HPDE6-E6E7 (cell line): ENCODE measurements around the gene NTMT2.
A peak's percentile ranks its signal among the peaks of the same experiment; 100 is the strongest.
"Not testable (repeated sequence)": the region's sequence is repeated elsewhere in the genome, so short reads cannot be mapped to it uniquely, and the experiment has no call there.

Experiments
- DNase-seq: peaks from one replicate; pipeline ENCODE4 v3.0.0; 2011; ENCODE audit warnings: missing footprints; ENCODE audit errors: extremely low spot score

The NTMT2 gene

DNA sequence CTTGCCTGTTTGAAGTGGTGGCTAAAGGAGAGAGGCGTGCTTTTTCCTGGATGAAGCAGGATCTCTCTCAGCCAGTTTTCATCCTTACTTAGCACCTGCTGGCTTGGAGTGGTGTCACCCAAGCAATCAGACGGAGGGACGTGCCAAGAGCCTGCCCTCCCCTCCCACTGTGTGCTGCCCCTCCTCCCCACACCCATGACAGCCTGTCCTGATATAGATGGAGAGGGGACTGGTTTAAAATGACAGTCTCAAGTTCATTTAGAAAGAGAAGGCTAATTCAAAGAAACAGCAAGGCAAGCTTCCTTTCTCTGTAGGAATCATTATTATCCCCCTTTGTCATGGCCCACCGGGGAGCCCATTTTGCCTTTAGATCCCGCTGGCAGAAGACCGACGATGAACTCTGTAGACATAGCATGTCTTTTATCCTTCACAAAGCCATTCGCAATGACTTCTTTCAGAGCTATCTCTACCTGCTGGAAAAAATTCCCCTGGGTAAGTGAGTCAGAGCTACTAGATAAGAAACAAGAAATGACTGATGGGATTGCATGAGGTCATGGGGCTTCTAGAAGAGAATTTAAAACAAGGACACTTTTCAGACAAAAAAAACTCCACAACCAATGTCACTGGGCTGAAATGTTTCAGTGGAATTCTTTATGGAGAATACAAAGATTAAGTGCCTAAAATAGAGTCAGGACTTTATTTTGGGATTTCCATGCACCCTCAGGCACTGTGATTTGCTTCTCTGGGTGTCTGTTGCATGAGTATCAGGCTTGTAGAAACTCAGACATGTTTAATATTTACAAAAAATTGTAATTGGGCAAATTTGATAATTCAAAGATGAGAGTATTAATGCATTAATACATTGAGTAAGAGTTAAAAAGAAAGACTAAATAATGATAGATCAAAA lies at the start of gene NTMT2:
NTMT2 (plus strand) TSS at position 190 of the 907 bp plus-strand sequence; CDS start at position 339, 149 bp downstream.
- no peak for DNase-seq

GRCh38 chr1:170095976-170096748 lies 49.6 kb upstream of the NTMT2 start:
- DNase-seq, result no peak

DNA sequence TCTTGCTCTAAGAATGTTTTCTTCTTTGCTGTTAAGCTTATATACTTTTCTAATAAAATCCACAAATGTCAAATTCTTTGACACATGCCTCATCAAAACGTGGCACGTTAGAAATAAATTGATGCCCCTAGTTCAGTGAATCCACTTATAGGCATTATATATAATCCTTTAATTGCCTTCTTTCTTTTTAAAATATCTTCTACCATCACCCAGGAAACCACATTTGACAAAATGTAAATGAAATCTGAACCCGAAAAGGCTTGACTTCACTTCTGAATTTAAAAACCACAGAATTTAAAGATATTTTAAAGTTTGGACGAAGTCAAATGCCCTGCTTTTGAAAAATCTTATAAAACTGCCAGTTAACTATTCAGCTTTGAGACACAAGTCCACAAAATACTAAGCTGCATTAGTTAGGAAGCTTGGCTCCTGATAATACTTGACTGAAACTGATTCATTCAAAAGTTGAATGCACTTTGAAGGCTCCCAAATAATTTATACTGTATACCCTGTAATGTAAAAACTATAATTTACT lies 48.9 kb upstream of the NTMT2 start:
- DNase-seq, result no peak

- DNase-seq, result no peak
These were observed 48.3 kb upstream of the NTMT2 start for GRCh38 chr1:170097449-170097948.

DNA sequence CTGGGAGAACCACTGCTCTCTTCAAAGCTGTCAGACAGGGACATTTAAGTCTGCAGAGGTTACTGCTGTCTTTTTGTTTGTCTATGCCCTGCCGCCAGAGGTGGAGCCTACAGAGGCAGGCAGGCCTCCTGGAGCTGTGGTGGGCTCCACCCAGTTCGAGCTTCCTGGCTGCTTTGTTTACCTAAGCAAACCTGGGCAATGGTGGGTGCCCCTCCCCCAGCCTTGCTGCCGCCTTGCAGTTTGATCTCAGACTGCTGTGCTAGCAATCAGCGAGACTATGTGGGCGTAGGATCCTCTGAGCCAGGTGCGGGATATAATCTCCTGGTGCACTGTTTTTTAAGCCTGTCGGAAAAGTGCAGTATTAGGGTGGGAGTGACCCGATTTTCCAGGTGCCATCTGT lies 32.6 kb upstream of the NTMT2 start:
- not testable (repeated sequence) for DNase-seq

- no peak for DNase-seq
These were observed 30.9 kb upstream of the NTMT2 start for GRCh38 chr1:170114906-170115305.

- DNase-seq, result no peak
These were observed 23.4 kb upstream of the NTMT2 start for GRCh38 chr1:170122366-170122765.

DNA sequence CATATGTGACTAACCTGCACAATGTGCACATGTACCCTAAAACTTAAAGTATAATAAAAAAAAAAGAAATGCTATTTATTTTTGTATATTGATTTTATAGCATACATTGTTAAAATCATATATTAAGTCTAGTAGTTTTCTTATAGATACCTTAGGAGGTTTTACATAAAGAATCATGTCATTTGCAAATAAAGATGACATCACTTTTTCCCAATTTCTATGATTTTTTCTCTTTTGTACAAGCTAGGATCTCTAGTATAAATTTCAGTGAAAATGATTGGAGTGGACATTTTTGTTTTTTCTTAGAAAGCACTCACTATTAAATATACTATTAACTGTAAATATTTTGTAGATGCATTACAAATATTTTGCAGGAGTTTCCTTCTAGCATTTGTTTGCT lies 20.5 kb upstream of the NTMT2 start:
- DNase-seq, result no peak

- peak; percentile 15 for DNase-seq
These were observed 19.1 kb upstream of the NTMT2 start for GRCh38 chr1:170126696-170127095.

DNA sequence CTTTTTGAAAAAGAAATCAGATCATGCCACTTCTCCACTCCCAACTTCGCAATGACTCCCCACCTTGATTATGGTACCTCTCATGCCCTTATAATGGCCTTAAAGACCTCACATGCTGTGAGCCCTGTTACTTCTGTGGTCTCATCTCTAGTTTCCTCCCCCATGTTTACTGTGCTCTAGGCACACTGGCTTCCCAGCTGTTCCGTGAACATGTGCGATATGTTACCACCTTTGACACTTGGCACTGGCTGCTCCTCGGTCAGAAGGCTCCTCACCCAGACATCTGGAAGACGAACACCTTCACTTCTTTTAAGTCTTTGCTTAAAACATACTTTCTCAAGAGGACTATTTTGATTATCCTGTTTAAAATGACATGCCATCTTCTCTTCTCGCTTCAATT lies 14.3 kb upstream of the NTMT2 start:
- DNase-seq, result no peak

GRCh38 chr1:170131984-170132383 lies 13.8 kb upstream of the NTMT2 start:
- DNase-seq, result no peak

DNA sequence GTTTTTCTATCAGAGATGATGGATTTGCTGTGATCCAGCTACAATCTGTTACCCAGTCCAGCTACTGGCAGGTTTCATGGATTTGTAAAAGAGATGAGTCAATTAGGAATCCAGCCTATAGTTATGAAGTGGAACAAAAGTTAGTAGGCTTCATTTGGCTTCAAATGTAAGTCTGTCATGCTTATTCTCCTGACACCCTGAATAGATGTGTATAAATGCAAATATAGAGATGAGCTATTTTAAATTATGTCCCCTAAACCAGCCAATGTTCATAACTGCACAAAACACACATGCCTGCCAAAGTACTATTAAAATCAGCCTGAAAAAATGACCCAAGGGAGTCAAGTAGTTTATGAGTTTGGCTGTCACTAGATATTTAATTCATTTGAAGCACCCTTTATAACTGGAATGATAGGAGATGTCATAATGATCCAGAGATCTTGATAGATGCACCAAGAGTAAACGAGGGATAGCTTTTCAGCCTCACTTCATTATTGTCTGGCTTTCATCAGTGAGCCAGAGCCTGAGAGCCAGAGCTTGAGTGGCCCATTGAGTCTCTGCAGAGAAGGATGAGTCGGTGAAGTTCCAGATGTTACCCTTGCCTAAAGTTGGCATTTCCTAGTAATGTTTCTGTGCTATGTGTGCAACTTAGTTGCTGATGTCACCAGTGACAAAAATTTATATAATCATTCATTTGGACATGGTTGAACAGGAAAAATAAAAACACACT lies 11.8 kb upstream of the NTMT2 start:
- no peak for DNase-seq

- no peak for DNase-seq
These were observed 11.2 kb upstream of the NTMT2 start for GRCh38 chr1:170134521-170134920.

DNA sequence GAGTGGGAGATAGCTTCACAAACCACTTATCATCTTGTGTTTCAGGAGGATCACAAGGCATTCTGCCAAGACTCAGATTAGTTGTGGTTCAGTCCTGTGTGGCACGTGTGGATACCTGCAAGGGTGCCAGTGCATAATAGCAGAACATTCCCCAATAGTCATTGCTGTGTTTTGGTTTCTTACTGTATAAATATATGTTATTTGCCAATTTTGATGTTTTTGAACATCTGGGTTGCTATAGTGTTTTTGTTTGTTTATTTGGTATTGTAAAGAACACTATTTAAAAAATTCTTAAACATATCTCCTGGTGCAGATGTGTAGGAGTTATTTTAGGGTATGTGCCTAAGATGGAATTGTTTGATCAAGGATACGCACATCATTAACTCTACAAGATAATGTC lies 5.4 kb upstream of the NTMT2 start:
- no peak for DNase-seq

DNA sequence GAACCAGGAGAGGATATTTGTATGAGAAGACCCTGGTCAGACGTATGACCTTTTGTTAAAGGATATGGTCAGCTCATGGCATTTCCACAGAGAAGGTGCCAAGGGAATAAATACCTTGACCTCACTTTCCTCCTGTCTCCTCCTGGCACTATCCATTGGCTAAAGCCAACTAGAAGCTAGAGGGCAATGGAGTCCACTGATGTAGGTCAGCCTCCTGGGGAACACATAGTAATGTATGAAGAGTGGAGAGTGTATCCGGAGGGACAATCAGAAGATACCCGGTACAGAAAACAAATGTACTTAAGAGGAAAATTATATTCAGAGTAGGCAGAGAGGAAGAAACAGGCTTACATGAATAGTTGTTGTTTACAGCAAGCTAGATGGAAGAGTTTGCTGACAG lies 698 bp upstream of the NTMT2 start:
- DNase-seq, result no peak

DNA sequence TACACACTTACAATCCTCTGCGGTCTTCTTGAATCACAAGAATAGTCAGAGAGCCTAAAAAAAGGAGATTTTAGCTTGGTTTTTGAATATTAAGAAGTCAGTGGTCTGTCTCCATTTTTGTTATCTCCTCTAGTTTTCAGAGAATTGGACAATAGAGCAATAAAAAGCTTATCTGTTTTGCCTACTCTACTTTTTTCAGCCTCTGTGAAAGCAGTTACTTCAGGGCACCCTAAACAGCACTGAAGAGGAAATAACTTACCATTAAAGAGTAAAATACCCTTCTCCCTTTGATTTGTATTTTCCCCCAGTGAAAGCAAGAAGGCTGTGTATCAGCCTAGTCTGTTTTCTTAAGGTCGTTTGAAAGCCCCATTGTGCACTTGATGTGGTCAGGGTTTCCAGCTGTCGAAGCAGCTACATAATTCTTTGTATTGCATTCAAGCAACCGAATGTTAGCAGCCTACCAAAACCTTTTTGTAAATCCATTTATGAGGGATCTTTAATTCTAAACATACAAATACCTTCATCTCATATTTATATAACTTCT lies 1.0 kb downstream of the NTMT2 start:
- no peak for DNase-seq

DNA sequence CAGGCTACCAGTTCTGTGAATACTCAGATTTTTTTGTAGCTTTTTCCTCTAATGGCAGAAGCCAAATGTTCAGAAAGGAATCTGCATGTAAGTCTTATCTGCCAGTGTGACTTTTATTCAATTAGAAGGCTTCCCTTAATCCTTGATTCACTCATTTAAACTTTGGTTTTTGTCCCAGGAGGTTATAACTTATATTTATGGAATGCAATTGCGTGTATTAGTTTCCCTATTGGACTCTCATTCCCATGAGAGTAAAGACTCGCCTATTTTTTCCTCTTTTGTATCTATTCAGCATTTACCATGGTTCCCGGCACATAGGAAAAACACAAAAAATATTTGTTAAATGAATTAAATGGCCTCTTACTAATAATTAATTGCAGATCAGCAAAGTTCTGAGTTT lies 3.5 kb downstream of the NTMT2 start:
- DNase-seq, result no peak

- DNase-seq, result no peak
These were observed 4.3 kb downstream of the NTMT2 start for GRCh38 chr1:170150016-170150415.

DNA sequence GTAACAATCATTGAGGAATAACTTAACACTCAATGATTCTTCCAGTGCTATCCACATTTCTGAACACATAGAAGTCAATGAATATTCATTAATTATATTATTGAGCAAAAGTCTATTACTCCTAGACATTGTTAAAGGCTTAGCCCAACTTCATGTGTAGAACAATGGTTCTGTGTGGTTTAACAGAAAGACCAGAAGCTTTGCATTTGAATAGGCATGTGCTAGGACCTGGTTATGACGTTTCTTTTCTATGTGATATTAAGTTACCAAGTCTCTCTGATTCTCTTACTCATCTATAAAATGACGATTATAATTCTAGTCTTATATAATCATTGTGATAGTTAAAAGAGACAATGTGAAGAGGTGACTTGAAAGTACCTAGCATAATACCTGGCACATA lies 5.2 kb downstream of the NTMT2 start:
- DNase-seq, result no peak

DNA sequence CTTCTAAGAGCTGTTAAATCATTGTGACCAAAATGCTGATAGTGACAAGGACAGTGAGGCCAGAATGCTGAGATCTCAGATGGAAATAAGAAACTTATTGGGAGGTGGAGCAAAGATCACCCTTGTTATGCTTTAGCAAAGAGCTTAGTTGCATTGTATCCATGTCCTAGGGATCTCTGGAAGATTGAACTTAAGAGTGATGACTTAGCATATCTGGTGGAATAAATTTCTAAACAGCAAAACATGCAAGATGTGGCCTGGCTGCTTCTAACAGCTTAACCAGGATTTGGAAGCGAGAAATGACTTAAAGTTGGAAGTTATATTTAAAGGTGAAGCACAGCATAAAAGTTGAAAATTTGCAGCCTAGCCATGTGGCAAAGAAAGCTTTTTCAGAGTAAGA lies 7.7 kb downstream of the NTMT2 start:
- no peak for DNase-seq

DNA sequence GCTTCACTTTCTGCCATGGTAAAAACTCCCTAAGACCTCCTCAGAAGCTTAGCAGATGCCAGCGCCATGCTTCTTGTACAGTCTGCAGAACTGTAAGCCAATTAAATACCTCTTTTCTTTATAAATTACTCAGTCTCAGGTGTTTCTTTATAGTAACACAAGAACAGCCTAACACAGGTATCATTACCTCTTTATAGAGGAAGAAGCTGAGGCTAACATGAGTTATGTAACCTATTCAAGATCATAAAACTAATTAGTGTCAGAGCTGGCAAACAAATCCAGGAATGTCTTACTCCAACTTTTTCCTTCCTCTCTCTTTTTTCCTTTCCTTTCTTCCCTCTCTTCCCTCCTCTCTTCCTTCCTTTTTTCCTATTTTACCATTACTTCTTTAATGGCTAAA lies 9.3 kb downstream of the NTMT2 start:
- no peak for DNase-seq

DNA sequence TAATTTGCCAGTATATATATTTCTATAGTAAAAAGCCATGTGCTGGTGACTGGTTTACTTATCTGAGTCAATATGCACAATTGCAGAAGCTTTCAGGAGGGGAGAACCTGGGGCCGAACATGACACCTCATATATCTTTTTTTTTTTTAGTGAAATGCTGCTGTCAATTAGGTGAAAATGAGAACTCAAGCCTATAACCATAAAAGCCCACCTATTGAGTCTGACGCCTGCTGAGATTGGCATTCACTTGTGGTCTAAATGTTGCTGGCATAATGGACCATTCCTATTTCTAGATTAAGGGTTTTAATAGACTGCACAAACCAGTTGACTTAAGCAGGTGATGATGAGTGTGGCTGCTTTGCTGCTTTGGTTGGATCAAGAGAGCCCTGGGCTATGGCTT lies 10.8 kb downstream of the NTMT2 start:
- DNase-seq, result no peak
